A549 (cell line): ENCODE data around the gene IQCE. TPM values are rescaled to one million over a fixed set of nuclear protein-coding genes. Genes with fewer than 3 reads are reported as not detected.

ENCODE experiments used
- ATAC-seq, 2 experiments: fragments of 200-7000 bp in 1 of 2; fragments of >200 bp in 1 of 2; cut with Nextera tagmentation in 1 of 2; cut with Tn5 transposase in 1 of 2; 3 replicates each; pipeline versions ENCODE4 v1.8.0 to v1.9.1; 2018 to 2020; ENCODE audit warnings: mild to moderate bottlenecking in 1 of 2, moderate library complexity in 1 of 2
- CTCF ChIA-PET: fragments of 300-600 bp; sonication (Branson Sonifier 250); formaldehyde crosslinking; extraction: SDS; loops from one replicate; lab custom pipeline; 2021; ENCODE audit warnings: antibody characterized with exemption, inconsistent platforms; lab: Yijun Ruan, JAX
- POLR2A ChIA-PET: fragments of 350-600 bp; formaldehyde crosslinking; extraction: SDS; loops from one replicate; lab custom pipeline; 2021; ENCODE audit warnings: antibody characterized with exemption, inconsistent platforms; lab: Yijun Ruan, JAX
- DNase-seq, 2 experiments: peaks; one replicate each; pipeline versions ENCODE4 v3.0.0 to v3.0.0-alpha.2; 2011 to 2016; ENCODE audit warnings: low read depth in 1 of 2, low spot score in 1 of 2
- FAIRE-seq: peaks from 2 replicates; lab custom pipeline; 2011; peaks lifted over from hg19 to GRCh38; lab: Jason Lieb, UNC
- H3K27ac ChIP-seq, 2 experiments: fragments of >200 bp; sonication (Bioruptor Twin); formaldehyde crosslinking; 3 replicates each; pipeline ENCODE4 v1.5.1; 2016 to 2017
- H3K4me1 ChIP-seq: fragments of >200 bp; sonication (Bioruptor Twin); formaldehyde crosslinking; 3 replicates; pipeline ENCODE4 v1.6.1; 2016
- H3K4me2 ChIP-seq: fragments of >200 bp; sonication (Bioruptor Twin); formaldehyde crosslinking; 3 replicates; pipeline ENCODE4 v1.6.1; 2016
- H3K4me3 ChIP-seq: fragments of >200 bp; sonication (Bioruptor Twin); formaldehyde crosslinking; 3 replicates; pipeline ENCODE4 v1.5.1; 2016
- H3K9me3 ChIP-seq: fragments of >200 bp; sonication (Bioruptor Twin); formaldehyde crosslinking; 3 replicates; pipeline ENCODE4 v1.6.1; 2016
- ESRRA ChIP-seq: fragments of 150-350 bp; IDR thresholded peaks from 2 replicates; pipeline ENCODE4 v1.6.1; 2014; ENCODE audit warnings: mild to moderate bottlenecking, low read length, borderline replicate concordance
- FOSB ChIP-seq: fragments of 250-450 bp; sonication (Bioruptor Pico); IDR thresholded peaks from 2 replicates; pipeline ENCODE4 v1.5.0; 2020; ENCODE audit warnings: mild to moderate bottlenecking, moderate library complexity
- FOSL2 ChIP-seq, 2 experiments: fragments of 450-650 bp in 1 of 2; fragments of >200 bp in 1 of 2; sonication (Bioruptor Twin) in 1 of 2; formaldehyde crosslinking; IDR thresholded peaks; 2 replicates each; pipeline versions ENCODE4 v1.5.0 to v1.6.1; 2016 to 2020; ENCODE audit warnings: mild to moderate bottlenecking in 1 of 2, moderate library complexity in 1 of 2
- HEYL ChIP-seq: fragments of 250-450 bp; sonication (Bioruptor Pico); IDR thresholded peaks from 2 replicates; pipeline ENCODE4 v1.8.0; 2021; ENCODE audit warnings: mild to moderate bottlenecking, moderate library complexity
- HOXB13 ChIP-seq: fragments of 250-450 bp; sonication (Bioruptor Pico); IDR thresholded peaks from 2 replicates; pipeline ENCODE4 v1.5.0; 2020; ENCODE audit warnings: low read depth, mild to moderate bottlenecking, moderate library complexity
- JUNB ChIP-seq: fragments of >200 bp; sonication (Bioruptor Twin); formaldehyde crosslinking; IDR thresholded peaks from 2 replicates; pipeline ENCODE4 v1.6.1; 2016
- MAFK ChIP-seq: fragments of 450-650 bp; IDR thresholded peaks from 2 replicates; pipeline ENCODE4 v1.6.1; 2014; ENCODE audit not compliant: partially characterized antibody
- NFE2L2 ChIP-seq: fragments of 150-350 bp; conservative IDR thresholded peaks from 2 replicates; pipeline ENCODE4 v1.6.1; 2014; ENCODE audit warnings: low read length
- POLR2A ChIP-seq: IDR thresholded peaks from 2 replicates; pipeline ENCODE4 v1.6.1; 2012; ENCODE audit warnings: mild to moderate bottlenecking, low read length
- POLR2AphosphoS2 ChIP-seq: conservative IDR thresholded peaks from 2 replicates; pipeline ENCODE4 v1.6.1; 2012; ENCODE audit warnings: low read length, improper control_type of control experiment, inconsistent platforms
- RAD21 ChIP-seq, 2 experiments: fragments of >200 bp in 1 of 2; sonication (Bioruptor Twin) in 1 of 2; formaldehyde crosslinking in 1 of 2; IDR thresholded peaks in 1 of 2; conservative IDR thresholded peaks in 1 of 2; 2 replicates in 1 of 2; 3 replicates in 1 of 2; pipeline ENCODE4 v1.6.1; 2012 to 2018; ENCODE audit warnings: inconsistent platforms in 1 of 2
- RARB ChIP-seq: fragments of 250-450 bp; sonication (Bioruptor Pico); IDR thresholded peaks from 2 replicates; pipeline ENCODE4 v1.8.0; 2021; ENCODE audit warnings: mild to moderate bottlenecking, moderate library complexity
- RFX5 ChIP-seq: fragments of 450-650 bp; IDR thresholded peaks from 2 replicates; pipeline ENCODE4 v1.7.1; 2014; ENCODE audit warnings: antibody characterized with exemption, mild to moderate bottlenecking, moderate library complexity
- SREBF2 ChIP-seq: fragments of 450-650 bp; IDR thresholded peaks from 2 replicates; pipeline ENCODE4 v1.6.1; 2014; ENCODE audit warnings: mild to moderate bottlenecking, moderate library complexity
- WGBS: methylation state at CpG from one replicate; pipeline ENCODE4 v1.1.6; 2017; ENCODE audit errors: missing lambda C conversion rate; 5-methylcytosine and 5-hydroxymethylcytosine counted together
- polyA plus RNA-seq, 4 experiments: library from polyadenylated mRNA; depleted of rRNA in 3 of 4; stranded (reverse); fragments of >200 nt; fragmentation: RNase III in 1 of 4; extraction: RNeasy Plus Mini Kit Qiagen cat#74134 plus additional on column Dnase treatment in 1 of 4; gene quantifications; 2 replicates in 3 of 4; 3 replicates in 1 of 4; pipeline ENCODE4 v1.2.3, GENCODE V29; 2011 to 2017
- TF ChIP-seq, protein P1 (sequence below): fragments of 450-650 bp; IDR thresholded peaks from 2 replicates; pipeline ENCODE4 v1.6.1; 2014; ENCODE audit warnings: antibody characterized with exemption
- TF ChIP-seq, protein P2 (sequence below): IDR thresholded peaks from 2 replicates; pipeline ENCODE4 v1.6.1; 2012
- TF ChIP-seq, protein P3 (sequence below): fragments of 200-600 bp; sonication (generic); IDR thresholded peaks from 2 replicates; pipeline ENCODE4 v1.6.1; 2016; ENCODE audit warnings: antibody characterized with exemption, mild to moderate bottlenecking, moderate library complexity
- TF ChIP-seq, protein P4 (sequence below): fragments of 150-350 bp; IDR thresholded peaks from 2 replicates; pipeline ENCODE4 v1.6.1; 2014; ENCODE audit warnings: low read depth, mild to moderate bottlenecking, low read length
- TF ChIP-seq, protein P5 (sequence below): fragments of >200 bp; sonication (Bioruptor Twin); formaldehyde crosslinking; IDR thresholded peaks from 3 replicates; pipeline ENCODE4 v1.5.1; 2016

IQCE gene
- polyA plus RNA-seq, 2 of the 4 experiments (the other 2 are of a cell fraction): 10.6 to 13.0 TPM

DNA sequence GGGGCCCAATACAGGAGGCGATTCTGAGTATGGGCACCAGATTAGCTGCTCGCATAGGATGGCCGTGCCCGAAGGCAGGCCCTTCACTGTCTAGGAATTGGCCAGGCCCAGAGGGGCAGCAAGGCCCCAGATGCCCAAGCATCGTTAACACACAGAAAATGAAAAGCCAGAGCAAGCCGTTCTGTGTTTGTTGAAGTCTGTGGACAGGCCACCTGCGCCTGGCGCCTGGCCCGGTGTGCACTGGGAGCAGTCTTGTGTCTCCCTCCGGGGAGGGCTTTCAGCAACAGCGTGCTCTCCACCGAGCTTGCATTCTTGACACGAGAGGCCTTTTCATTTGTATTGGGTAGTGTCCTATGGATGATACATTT is 38.5 kb downstream of the IQCE start:
- no peaks in the 10 kb centered on the region for H3K4me1 ChIP-seq
- H3K4me2 ChIP-seq: no peak overlapping the region
- no peak for FAIRE-seq
- ChIA-PET POLR2A (no interaction called here), CTCF (interaction anchor here (1.0 kb wide), 2 partner anchors 14 to 129 kb away, joined by 3 to 4 read pairs; no protein-coding TSS in a partner anchor)
- no peak overlapping the region for H3K4me3 ChIP-seq
- H3K9me3 ChIP-seq: no peaks in the 10 kb centered on the region
- 93% methylated on average over 13 of the region's 13 CpGs for WGBS
- DNase-seq: no peak
- TF ChIP-seq SREBF2: no peak
- H3K27ac ChIP-seq: no peak overlapping the region
- no peak for ATAC-seq

DNA sequence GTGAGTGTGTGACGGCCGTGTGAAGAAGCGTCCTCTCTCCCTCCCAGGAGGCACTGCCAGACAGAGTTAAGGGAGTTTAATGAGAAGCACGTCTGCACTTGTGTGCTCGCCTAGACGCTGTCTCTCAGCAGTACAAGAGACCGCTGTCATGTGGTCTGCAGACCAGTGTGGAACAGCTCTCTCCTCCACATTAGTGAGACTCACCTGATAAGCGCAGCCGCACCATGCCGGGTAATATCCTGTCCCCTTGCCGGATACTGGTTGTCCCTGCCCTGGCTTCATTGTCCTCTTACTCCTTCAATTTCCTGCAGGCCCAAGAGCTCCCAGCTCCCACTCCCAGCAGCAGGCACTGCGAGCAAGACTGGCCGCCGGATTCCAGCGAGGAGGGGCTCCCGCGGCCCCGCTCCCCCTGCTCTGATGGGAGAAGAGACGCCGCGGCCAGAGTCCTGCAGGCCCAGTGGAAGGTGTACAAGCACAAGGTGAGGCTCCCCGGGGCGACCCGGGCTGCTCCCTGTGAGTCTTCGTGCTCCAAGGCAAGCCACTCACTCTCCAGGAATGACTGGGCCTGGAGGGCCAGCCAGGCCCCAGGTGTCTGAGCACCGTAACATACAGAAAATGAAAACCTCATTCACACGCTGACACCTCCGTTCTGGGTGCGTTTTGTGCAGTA is 39.5 kb downstream of the IQCE start:
- Histone ChIP-seq H3K27ac (no peak overlapping the region), H3K4me1 (no peaks in the 10 kb centered on the region), H3K9me3 (no peaks in the 10 kb centered on the region)
- CTCF ChIA-PET: interaction anchor here (0.6 kb wide), 1 partner anchor 190 kb away, joined by 3 read pairs; no protein-coding TSS in a partner anchor
- no peak for TF ChIP-seq RARB (CRISPR knock-in tag)
- no peak for TF ChIP-seq NFE2L2
- no peak for TF ChIP-seq SREBF2
- no peak for TF ChIP-seq RFX5
- TF ChIP-seq, protein P1, sequence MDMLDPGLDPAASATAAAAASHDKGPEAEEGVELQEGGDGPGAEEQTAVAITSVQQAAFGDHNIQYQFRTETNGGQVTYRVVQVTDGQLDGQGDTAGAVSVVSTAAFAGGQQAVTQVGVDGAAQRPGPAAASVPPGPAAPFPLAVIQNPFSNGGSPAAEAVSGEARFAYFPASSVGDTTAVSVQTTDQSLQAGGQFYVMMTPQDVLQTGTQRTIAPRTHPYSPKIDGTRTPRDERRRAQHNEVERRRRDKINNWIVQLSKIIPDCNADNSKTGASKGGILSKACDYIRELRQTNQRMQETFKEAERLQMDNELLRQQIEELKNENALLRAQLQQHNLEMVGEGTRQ: no peak
- no peak for TF ChIP-seq FOSB (CRISPR knock-in tag)
- no peak for TF ChIP-seq HOXB13 (CRISPR knock-in tag)
- no peak for TF ChIP-seq ESRRA
- TF ChIP-seq, protein P2, sequence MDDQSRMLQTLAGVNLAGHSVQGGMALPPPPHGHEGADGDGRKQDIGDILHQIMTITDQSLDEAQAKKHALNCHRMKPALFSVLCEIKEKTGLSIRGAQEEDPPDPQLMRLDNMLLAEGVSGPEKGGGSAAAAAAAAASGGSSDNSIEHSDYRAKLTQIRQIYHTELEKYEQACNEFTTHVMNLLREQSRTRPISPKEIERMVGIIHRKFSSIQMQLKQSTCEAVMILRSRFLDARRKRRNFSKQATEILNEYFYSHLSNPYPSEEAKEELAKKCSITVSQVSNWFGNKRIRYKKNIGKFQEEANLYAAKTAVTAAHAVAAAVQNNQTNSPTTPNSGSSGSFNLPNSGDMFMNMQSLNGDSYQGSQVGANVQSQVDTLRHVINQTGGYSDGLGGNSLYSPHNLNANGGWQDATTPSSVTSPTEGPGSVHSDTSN: no peak
- TF ChIP-seq HEYL (CRISPR knock-in tag): no peak
- TF ChIP-seq, protein P3, sequence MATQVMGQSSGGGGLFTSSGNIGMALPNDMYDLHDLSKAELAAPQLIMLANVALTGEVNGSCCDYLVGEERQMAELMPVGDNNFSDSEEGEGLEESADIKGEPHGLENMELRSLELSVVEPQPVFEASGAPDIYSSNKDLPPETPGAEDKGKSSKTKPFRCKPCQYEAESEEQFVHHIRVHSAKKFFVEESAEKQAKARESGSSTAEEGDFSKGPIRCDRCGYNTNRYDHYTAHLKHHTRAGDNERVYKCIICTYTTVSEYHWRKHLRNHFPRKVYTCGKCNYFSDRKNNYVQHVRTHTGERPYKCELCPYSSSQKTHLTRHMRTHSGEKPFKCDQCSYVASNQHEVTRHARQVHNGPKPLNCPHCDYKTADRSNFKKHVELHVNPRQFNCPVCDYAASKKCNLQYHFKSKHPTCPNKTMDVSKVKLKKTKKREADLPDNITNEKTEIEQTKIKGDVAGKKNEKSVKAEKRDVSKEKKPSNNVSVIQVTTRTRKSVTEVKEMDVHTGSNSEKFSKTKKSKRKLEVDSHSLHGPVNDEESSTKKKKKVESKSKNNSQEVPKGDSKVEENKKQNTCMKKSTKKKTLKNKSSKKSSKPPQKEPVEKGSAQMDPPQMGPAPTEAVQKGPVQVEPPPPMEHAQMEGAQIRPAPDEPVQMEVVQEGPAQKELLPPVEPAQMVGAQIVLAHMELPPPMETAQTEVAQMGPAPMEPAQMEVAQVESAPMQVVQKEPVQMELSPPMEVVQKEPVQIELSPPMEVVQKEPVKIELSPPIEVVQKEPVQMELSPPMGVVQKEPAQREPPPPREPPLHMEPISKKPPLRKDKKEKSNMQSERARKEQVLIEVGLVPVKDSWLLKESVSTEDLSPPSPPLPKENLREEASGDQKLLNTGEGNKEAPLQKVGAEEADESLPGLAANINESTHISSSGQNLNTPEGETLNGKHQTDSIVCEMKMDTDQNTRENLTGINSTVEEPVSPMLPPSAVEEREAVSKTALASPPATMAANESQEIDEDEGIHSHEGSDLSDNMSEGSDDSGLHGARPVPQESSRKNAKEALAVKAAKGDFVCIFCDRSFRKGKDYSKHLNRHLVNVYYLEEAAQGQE: no peak
- no peak for TF ChIP-seq RAD21 (conservative IDR thresholded peaks at IDR 0.05 in 1 of 2, IDR thresholded peaks at IDR 0.05 in 1 of 2)
- TF ChIP-seq, protein P4, sequence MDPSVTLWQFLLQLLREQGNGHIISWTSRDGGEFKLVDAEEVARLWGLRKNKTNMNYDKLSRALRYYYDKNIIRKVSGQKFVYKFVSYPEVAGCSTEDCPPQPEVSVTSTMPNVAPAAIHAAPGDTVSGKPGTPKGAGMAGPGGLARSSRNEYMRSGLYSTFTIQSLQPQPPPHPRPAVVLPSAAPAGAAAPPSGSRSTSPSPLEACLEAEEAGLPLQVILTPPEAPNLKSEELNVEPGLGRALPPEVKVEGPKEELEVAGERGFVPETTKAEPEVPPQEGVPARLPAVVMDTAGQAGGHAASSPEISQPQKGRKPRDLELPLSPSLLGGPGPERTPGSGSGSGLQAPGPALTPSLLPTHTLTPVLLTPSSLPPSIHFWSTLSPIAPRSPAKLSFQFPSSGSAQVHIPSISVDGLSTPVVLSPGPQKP: no peak
- TF ChIP-seq, all 56 proteins: peak for 0
- Histone ChIP-seq H3K4me3 (no peak overlapping the region), H3K4me2 (no peak overlapping the region)
- DNase-seq: no peak
- no peak for FAIRE-seq
- WGBS: 96% methylated on average over 28 of the region's 29 CpGs
- ATAC-seq: no peak; a peak in 1 of 6 replicates
- POLR2A ChIA-PET: no interaction called here

DNA sequence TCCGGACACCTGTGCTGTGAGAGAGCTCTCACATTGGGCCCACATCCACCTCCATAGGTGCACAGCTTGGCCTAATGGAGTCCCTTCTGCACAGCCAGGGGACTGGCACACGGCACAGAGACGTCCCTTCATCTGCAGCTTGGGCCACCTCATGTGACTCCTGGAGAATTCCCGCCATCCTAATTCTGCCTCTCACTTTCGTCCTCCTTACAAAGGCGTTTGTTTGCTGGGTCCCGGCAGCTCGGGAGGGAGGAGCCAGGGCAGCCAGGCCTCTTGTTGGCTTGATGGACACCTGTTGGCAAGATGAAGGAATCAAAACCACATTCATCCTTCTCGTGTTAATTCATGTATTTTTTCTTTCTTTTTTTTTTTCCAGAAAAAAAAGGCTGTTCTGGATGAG is 42.3 kb downstream of the IQCE start:
- no peak overlapping the region for H3K4me2 ChIP-seq
- DNase-seq (no peak), ATAC-seq (no peak), FAIRE-seq (no peak)
- H3K27ac ChIP-seq: no peak overlapping the region
- H3K4me3 ChIP-seq: no peak overlapping the region
- TF ChIP-seq POLR2AphosphoS2 (no peak), FOSB (CRISPR knock-in tag) (no peak), FOSL2 (IDR thresholded peaks at IDR 0.05) (no peak), FOSL2 (CRISPR knock-in tag; IDR thresholded peaks at IDR 0.05) (no peak), JUNB (no peak), HOXB13 (CRISPR knock-in tag) (no peak), POLR2A (no peak), MAFK (no peak)
- TF ChIP-seq, protein P5, sequence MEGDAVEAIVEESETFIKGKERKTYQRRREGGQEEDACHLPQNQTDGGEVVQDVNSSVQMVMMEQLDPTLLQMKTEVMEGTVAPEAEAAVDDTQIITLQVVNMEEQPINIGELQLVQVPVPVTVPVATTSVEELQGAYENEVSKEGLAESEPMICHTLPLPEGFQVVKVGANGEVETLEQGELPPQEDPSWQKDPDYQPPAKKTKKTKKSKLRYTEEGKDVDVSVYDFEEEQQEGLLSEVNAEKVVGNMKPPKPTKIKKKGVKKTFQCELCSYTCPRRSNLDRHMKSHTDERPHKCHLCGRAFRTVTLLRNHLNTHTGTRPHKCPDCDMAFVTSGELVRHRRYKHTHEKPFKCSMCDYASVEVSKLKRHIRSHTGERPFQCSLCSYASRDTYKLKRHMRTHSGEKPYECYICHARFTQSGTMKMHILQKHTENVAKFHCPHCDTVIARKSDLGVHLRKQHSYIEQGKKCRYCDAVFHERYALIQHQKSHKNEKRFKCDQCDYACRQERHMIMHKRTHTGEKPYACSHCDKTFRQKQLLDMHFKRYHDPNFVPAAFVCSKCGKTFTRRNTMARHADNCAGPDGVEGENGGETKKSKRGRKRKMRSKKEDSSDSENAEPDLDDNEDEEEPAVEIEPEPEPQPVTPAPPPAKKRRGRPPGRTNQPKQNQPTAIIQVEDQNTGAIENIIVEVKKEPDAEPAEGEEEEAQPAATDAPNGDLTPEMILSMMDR: no peak
- H3K9me3 ChIP-seq: no peaks in the 10 kb centered on the region
- WGBS: 87% methylated on average over 8 of the region's 9 CpGs
- no peaks in the 10 kb centered on the region for H3K4me1 ChIP-seq
- ChIA-PET POLR2A (no interaction called here), CTCF (interaction anchor here (1.0 kb wide), 1 partner anchor 25 kb away, joined by 3 read pairs; no protein-coding TSS in a partner anchor)
